Measurements from ENCODE around the gene KRT77. TPM values are rescaled to one million over a fixed set of nuclear protein-coding genes. Genes with fewer than 3 reads are reported as not detected.

KRT77 gene
- total RNA-seq, 1 experiment from 2014 or later: not detected

GRCh38 chr12:52646613-52647012 is 56.7 kb downstream of the KRT77 start:
- CTCF ChIA-PET: interaction anchor here (1.0 to 2.4 kb wide), 4 partner anchors 46 to 278 kb away, joined by 3 to 8 read pairs (median 4); no protein-coding TSS in a partner anchor
- ATAC-seq: no peak
- TF ChIP-seq E2F5 (CRISPR knock-in tag; IDR thresholded peaks at IDR 0.05) (no peak), NFYB (CRISPR knock-in tag; conservative IDR thresholded peaks at IDR 0.05; ENCODE audit: low read depth) (no peak), GABPB1 (CRISPR knock-in tag; IDR thresholded peaks at IDR 0.05) (no peak), FOXJ3 (CRISPR knock-in tag; IDR thresholded peaks at IDR 0.05; ENCODE audit: borderline replicate concordance) (no peak), NFE2L1 (CRISPR knock-in tag; IDR thresholded peaks at IDR 0.05) (no peak), SMAD4 (CRISPR knock-in tag; IDR thresholded peaks at IDR 0.05) (no peak), ELF4 (CRISPR knock-in tag; IDR thresholded peaks at IDR 0.05; ENCODE audit: low read depth) (no peak)
- Mint-ChIP-seq H3K27ac (no peak overlapping the region), H3K27me3 (ENCODE audit: low read depth) (no peaks in the 10 kb centered on the region; the same call in 1 of the 2 replicates), H3K4me1 (no peaks in the 10 kb centered on the region), H3K36me3 (no peaks in the 10 kb centered on the region), H3K4me3 (no peak overlapping the region), H3K9me3 (no peaks in the 10 kb centered on the region)
- POLR2A ChIA-PET: no interaction called here
- peak; percentile 29 for DNase-seq (ENCODE audit: low spot score)

- H3K4me1 Mint-ChIP-seq: no peaks in the 10 kb centered on the region
- H3K9me3 Mint-ChIP-seq: no peaks in the 10 kb centered on the region
- ATAC-seq (no peak), DNase-seq (ENCODE audit: low spot score) (no peak)
- H3K36me3 Mint-ChIP-seq: no peaks in the 10 kb centered on the region
- POLR2A ChIA-PET: no interaction called here
- CTCF ChIA-PET: interaction anchor here (1.0 to 2.4 kb wide), 4 partner anchors 46 to 277 kb away, joined by 3 to 8 read pairs (median 4); no protein-coding TSS in a partner anchor
- H3K27ac Mint-ChIP-seq: no peak overlapping the region
- no peaks in the 10 kb centered on the region; the same call in 1 of the 2 replicates for H3K27me3 Mint-ChIP-seq (ENCODE audit: low read depth)
- H3K4me3 Mint-ChIP-seq: no peak overlapping the region
- no peak for TF ChIP-seq NR1H2 (CRISPR knock-in tag; IDR thresholded peaks at IDR 0.05)
Measured at GRCh38 chr12:52645982-52646381, 57.3 kb downstream of the KRT77 start.

- no peak overlapping the region for H3K4me3 Mint-ChIP-seq
- CTCF ChIA-PET: interaction anchor here (0.7 to 2.4 kb wide), 3 partner anchors 220 to 235 kb away, joined by 3 to 8 read pairs (median 5); no protein-coding TSS in a partner anchor
- H3K9me3 Mint-ChIP-seq: no peaks in the 10 kb centered on the region
- no peaks in the 10 kb centered on the region; the same call in 1 of the 2 replicates for H3K27me3 Mint-ChIP-seq (ENCODE audit: low read depth)
- H3K27ac Mint-ChIP-seq: no peak overlapping the region
- no peaks in the 10 kb centered on the region for H3K36me3 Mint-ChIP-seq
- ATAC-seq (no peak), DNase-seq (ENCODE audit: low spot score) (no peak)
- POLR2A ChIA-PET: no interaction called here
- no peaks in the 10 kb centered on the region for H3K4me1 Mint-ChIP-seq
- TF ChIP-seq HMGXB4 (CRISPR knock-in tag; IDR thresholded peaks at IDR 0.05) (no peak), PRRX2 (CRISPR knock-in tag; IDR thresholded peaks at IDR 0.05) (no peak), ZNF423 (CRISPR knock-in tag; IDR thresholded peaks at IDR 0.05) (no peak), ZMAT4 (CRISPR knock-in tag; IDR thresholded peaks at IDR 0.05) (no peak), ZBTB21 (CRISPR knock-in tag; IDR thresholded peaks at IDR 0.05; ENCODE audit: borderline replicate concordance) (no peak), MYBL2 (CRISPR knock-in tag; IDR thresholded peaks at IDR 0.05) (no peak), CTCF (IDR thresholded peaks at IDR 0.05) (no peak), FOXP4 (CRISPR knock-in tag; IDR thresholded peaks at IDR 0.05) (no peak), GRHL2 (CRISPR knock-in tag; IDR thresholded peaks at IDR 0.05; ENCODE audit: insufficient replicate concordance, severe bottlenecking) (no peak), ATF1 (CRISPR knock-in tag; IDR thresholded peaks at IDR 0.05) (no peak), ZNF263 (CRISPR knock-in tag; IDR thresholded peaks at IDR 0.05; ENCODE audit: low read depth) (no peak), HMGA2 (CRISPR knock-in tag; IDR thresholded peaks at IDR 0.05) (no peak), STAT6 (CRISPR knock-in tag; conservative IDR thresholded peaks at IDR 0.05; ENCODE audit: low read depth) (no peak), TCF7 (CRISPR knock-in tag; IDR thresholded peaks at IDR 0.05; ENCODE audit: low read depth) (no peak), GABPB1 (CRISPR knock-in tag; IDR thresholded peaks at IDR 0.05) (no peak), JUN (CRISPR knock-in tag; IDR thresholded peaks at IDR 0.05) (no peak)
Measured at GRCh38 chr12:52645120-52645761, 58.1 kb downstream of the KRT77 start.

All from WTC11 (cell line).